WTC11 (cell line): ENCODE data around the gene RACGAP1. TPM values are rescaled to one million over a fixed set of nuclear protein-coding genes. Genes with fewer than 3 reads are reported as not detected.
"Not testable (repeated sequence)": the region's sequence is repeated elsewhere in the genome, so short reads cannot be mapped to it uniquely, and the experiment has no call there.

ENCODE experiments used
- ATAC-seq: fragments of 200-7000 bp; cut with Tn5 transposase; 2 replicates; pipeline ENCODE4 v1.10.0; 2021; ENCODE audit warnings: mild to moderate bottlenecking, moderate library complexity
- CTCF ChIA-PET: fragments of 300-600 bp; sonication (Branson Sonifier 250); formaldehyde crosslinking; loops from one replicate; lab custom pipeline; 2021; ENCODE audit warnings: antibody characterized with exemption; lab: Charles Lee
- POLR2A ChIA-PET: fragments of 350-600 bp; sonication (Branson Sonifier 250); formaldehyde crosslinking; loops from one replicate; lab custom pipeline; 2021; ENCODE audit warnings: antibody characterized with exemption; lab: Charles Lee
- DNase-seq: peaks from one replicate; pipeline ENCODE4 v3.0.0; 2021; ENCODE audit warnings: low spot score
- H3K27ac Mint-ChIP-seq: 2 replicates; pipeline ENCODE4 v1.8.0; 2021; ENCODE audit warnings: mixed read lengths
- H3K27me3 Mint-ChIP-seq: 2 replicates; pipeline ENCODE4 v1.8.0; 2021; ENCODE audit warnings: low read depth, mild to moderate bottlenecking, moderate library complexity, mixed read lengths
- H3K36me3 Mint-ChIP-seq: 2 replicates; pipeline ENCODE4 v1.8.0; 2021; ENCODE audit warnings: mixed read lengths
- H3K4me1 Mint-ChIP-seq: 2 replicates; pipeline ENCODE4 v1.8.0; 2022; ENCODE audit warnings: mixed read lengths
- H3K4me3 Mint-ChIP-seq: 2 replicates; pipeline ENCODE4 v1.8.0; 2021; ENCODE audit warnings: mild to moderate bottlenecking, moderate library complexity, mixed read lengths
- H3K9me3 Mint-ChIP-seq: 2 replicates; pipeline ENCODE4 v1.8.0; 2021; ENCODE audit warnings: mixed read lengths
- ATF6 ChIP-seq: sonication (generic); formaldehyde crosslinking; IDR thresholded peaks from 2 replicates; pipeline ENCODE4 v1.8.1; 2023; ENCODE audit warnings: mild to moderate bottlenecking, missing genetic modification reagents
- CBFB ChIP-seq: sonication (generic); formaldehyde crosslinking; IDR thresholded peaks from 2 replicates; pipeline ENCODE4 v1.8.1; 2022; ENCODE audit warnings: mild to moderate bottlenecking, low read depth, missing genetic modification reagents
- FOXJ3 ChIP-seq: sonication (generic); formaldehyde crosslinking; IDR thresholded peaks from 2 replicates; pipeline ENCODE4 v1.9.0; 2021; ENCODE audit warnings: missing genetic modification reagents, mild to moderate bottlenecking, borderline replicate concordance
- FOXP1 ChIP-seq: sonication (generic); formaldehyde crosslinking; IDR thresholded peaks from 2 replicates; pipeline ENCODE4 v1.8.0; 2022; ENCODE audit warnings: missing genetic modification reagents, mild to moderate bottlenecking, moderate library complexity, borderline replicate concordance
- HMGA2 ChIP-seq: fragments of 250-450 bp; sonication (Bioruptor Pico); IDR thresholded peaks from 2 replicates; pipeline ENCODE4 v1.4.0; 2021; ENCODE audit warnings: mild to moderate bottlenecking, moderate library complexity
- NFE2L1 ChIP-seq: sonication (generic); formaldehyde crosslinking; IDR thresholded peaks from 2 replicates; pipeline ENCODE4 v1.8.1; 2023; ENCODE audit warnings: missing genetic modification reagents
- NFYB ChIP-seq: sonication (generic); formaldehyde crosslinking; conservative IDR thresholded peaks from 2 replicates; pipeline ENCODE4 v1.8.0; 2022; ENCODE audit warnings: low read depth, missing genetic modification reagents
- NR1H2 ChIP-seq: sonication (generic); formaldehyde crosslinking; IDR thresholded peaks from 2 replicates; pipeline ENCODE4 v1.9.0; 2021; ENCODE audit warnings: mild to moderate bottlenecking, moderate library complexity, missing genetic modification reagents
- NR2C2 ChIP-seq: sonication (generic); formaldehyde crosslinking; IDR thresholded peaks from 2 replicates; pipeline ENCODE4 v1.8.0; 2022; ENCODE audit warnings: mild to moderate bottlenecking, missing genetic modification reagents
- NR3C1 ChIP-seq: sonication (generic); formaldehyde crosslinking; conservative IDR thresholded peaks from 2 replicates; pipeline ENCODE4 v1.8.1; 2023; ENCODE audit warnings: low read depth, mild to moderate bottlenecking, missing genetic modification reagents
- PRRX2 ChIP-seq: fragments of 250-450 bp; sonication (Bioruptor Pico); IDR thresholded peaks from 2 replicates; pipeline ENCODE4 v1.8.0; 2021; ENCODE audit warnings: mild to moderate bottlenecking
- RORB ChIP-seq: fragments of 250-450 bp; sonication (Bioruptor Pico); IDR thresholded peaks from 2 replicates; pipeline ENCODE4 v1.9.0; 2021; ENCODE audit warnings: mild to moderate bottlenecking
- SMAD3 ChIP-seq: sonication (generic); formaldehyde crosslinking; IDR thresholded peaks from 2 replicates; pipeline ENCODE4 v1.8.0; 2022; ENCODE audit warnings: missing genetic modification reagents, mild to moderate bottlenecking, borderline replicate concordance
- STAT6 ChIP-seq: sonication (generic); formaldehyde crosslinking; conservative IDR thresholded peaks from 2 replicates; pipeline ENCODE4 v1.8.1; 2023; ENCODE audit warnings: mild to moderate bottlenecking, low read depth, missing genetic modification reagents, moderate library complexity
- TEAD4 ChIP-seq: sonication (generic); formaldehyde crosslinking; IDR thresholded peaks from 2 replicates; pipeline ENCODE4 v1.8.0; 2022; ENCODE audit warnings: mild to moderate bottlenecking, missing genetic modification reagents
- ZBTB21 ChIP-seq: sonication (generic); formaldehyde crosslinking; IDR thresholded peaks from 2 replicates; pipeline ENCODE4 v1.8.1; 2023; ENCODE audit warnings: mild to moderate bottlenecking, missing genetic modification reagents, borderline replicate concordance
- ZNF219 ChIP-seq: sonication (generic); formaldehyde crosslinking; IDR thresholded peaks from 2 replicates; pipeline ENCODE4 v1.8.0; 2023; ENCODE audit warnings: missing genetic modification reagents, mild to moderate bottlenecking, borderline replicate concordance
- ZSCAN18 ChIP-seq: fragments of 250-450 bp; sonication (Bioruptor Pico); IDR thresholded peaks from 2 replicates; pipeline ENCODE4 v2.1.2; 2022; ENCODE audit warnings: mild to moderate bottlenecking, moderate library complexity
- total RNA-seq: library from RNA; stranded (reverse); gene quantifications from 3 replicates; pipeline ENCODE4 v1.2.3, GENCODE V29; 2021
- TF ChIP-seq, protein P1 (sequence below): sonication (generic); formaldehyde crosslinking; conservative IDR thresholded peaks from 2 replicates; pipeline ENCODE4 v1.8.1; 2022; ENCODE audit warnings: mild to moderate bottlenecking, missing genetic modification reagents
- TF ChIP-seq, protein P2 (sequence below): sonication (generic); formaldehyde crosslinking; IDR thresholded peaks from 2 replicates; pipeline ENCODE4 v1.8.0; 2023; ENCODE audit warnings: mild to moderate bottlenecking, missing genetic modification reagents

The RACGAP1 gene
- total RNA-seq, 1 experiment from 2014 or later: 87.7 TPM

- ATAC-seq (peak; percentile 62), DNase-seq (peak; percentile 42)
- Mint-ChIP-seq H3K4me1 (peaks cover 3% of the 10 kb centered on the region), H3K27ac (no peak overlapping the region), H3K27me3 (no peaks in the 10 kb centered on the region; the same call in 1 of the 2 replicates), H3K36me3 (no peaks in the 10 kb centered on the region), H3K9me3 (no peaks in the 10 kb centered on the region), H3K4me3 (peak overlapping the region; percentile 78)
- ChIA-PET POLR2A (interaction anchor here (0.6 to 1.1 kb wide), 2 partner anchors 79 to 364 kb away, joined by 3 read pairs; partner anchors contain the start of gene COX14), CTCF (interaction anchor here (0.7 to 2.9 kb wide), 12 partner anchors 8 to 685 kb away, joined by 3 to 28 read pairs (median 3); partner anchors contain the start of genes SMARCD1 and TMBIM6)
- TF ChIP-seq TEAD4 (CRISPR knock-in tag): no peak
- no peak for TF ChIP-seq NR1H2 (CRISPR knock-in tag)
- TF ChIP-seq, protein P1, sequence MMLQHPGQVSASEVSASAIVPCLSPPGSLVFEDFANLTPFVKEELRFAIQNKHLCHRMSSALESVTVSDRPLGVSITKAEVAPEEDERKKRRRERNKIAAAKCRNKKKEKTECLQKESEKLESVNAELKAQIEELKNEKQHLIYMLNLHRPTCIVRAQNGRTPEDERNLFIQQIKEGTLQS: no peak
- no peak for TF ChIP-seq STAT6 (CRISPR knock-in tag)
- TF ChIP-seq FOXJ3 (CRISPR knock-in tag): no peak
- no peak for TF ChIP-seq SMAD3
- TF ChIP-seq ZNF219: no peak
- no peak for TF ChIP-seq NFYB (CRISPR knock-in tag)
- TF ChIP-seq RORB (CRISPR knock-in tag): no peak
- TF ChIP-seq NFE2L1 (CRISPR knock-in tag): no peak
- no peak for TF ChIP-seq FOXP1 (CRISPR knock-in tag)
- TF ChIP-seq CBFB: no peak
- TF ChIP-seq ZSCAN18 (CRISPR knock-in tag): no peak
- TF ChIP-seq ZBTB21 (CRISPR knock-in tag): no peak
- TF ChIP-seq PRRX2: no peak
- TF ChIP-seq NR3C1 (CRISPR knock-in tag): no peak
- no peak for TF ChIP-seq HMGA2
- TF ChIP-seq NR2C2: no peak
- TF ChIP-seq ATF6 (CRISPR knock-in tag): no peak
- TF ChIP-seq, protein P2, sequence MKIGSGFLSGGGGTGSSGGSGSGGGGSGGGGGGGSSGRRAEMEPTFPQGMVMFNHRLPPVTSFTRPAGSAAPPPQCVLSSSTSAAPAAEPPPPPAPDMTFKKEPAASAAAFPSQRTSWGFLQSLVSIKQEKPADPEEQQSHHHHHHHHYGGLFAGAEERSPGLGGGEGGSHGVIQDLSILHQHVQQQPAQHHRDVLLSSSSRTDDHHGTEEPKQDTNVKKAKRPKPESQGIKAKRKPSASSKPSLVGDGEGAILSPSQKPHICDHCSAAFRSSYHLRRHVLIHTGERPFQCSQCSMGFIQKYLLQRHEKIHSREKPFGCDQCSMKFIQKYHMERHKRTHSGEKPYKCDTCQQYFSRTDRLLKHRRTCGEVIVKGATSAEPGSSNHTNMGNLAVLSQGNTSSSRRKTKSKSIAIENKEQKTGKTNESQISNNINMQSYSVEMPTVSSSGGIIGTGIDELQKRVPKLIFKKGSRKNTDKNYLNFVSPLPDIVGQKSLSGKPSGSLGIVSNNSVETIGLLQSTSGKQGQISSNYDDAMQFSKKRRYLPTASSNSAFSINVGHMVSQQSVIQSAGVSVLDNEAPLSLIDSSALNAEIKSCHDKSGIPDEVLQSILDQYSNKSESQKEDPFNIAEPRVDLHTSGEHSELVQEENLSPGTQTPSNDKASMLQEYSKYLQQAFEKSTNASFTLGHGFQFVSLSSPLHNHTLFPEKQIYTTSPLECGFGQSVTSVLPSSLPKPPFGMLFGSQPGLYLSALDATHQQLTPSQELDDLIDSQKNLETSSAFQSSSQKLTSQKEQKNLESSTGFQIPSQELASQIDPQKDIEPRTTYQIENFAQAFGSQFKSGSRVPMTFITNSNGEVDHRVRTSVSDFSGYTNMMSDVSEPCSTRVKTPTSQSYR (CRISPR knock-in tag): no peak
These were observed 7.2 kb upstream of the RACGAP1 start for GRCh38 chr12:50032515-50032853.

GRCh38 chr12:50030449-50030848 is 5.2 kb upstream of the RACGAP1 start:
- not testable (repeated sequence) for H3K36me3 Mint-ChIP-seq, ATAC-seq, H3K9me3 Mint-ChIP-seq, H3K4me3 Mint-ChIP-seq, DNase-seq, H3K4me1 Mint-ChIP-seq, H3K27me3 Mint-ChIP-seq, H3K27ac Mint-ChIP-seq
- CTCF ChIA-PET: interaction anchor here (1.1 to 2.6 kb wide), 6 partner anchors 9 to 85 kb away, joined by 3 to 20 read pairs (median 8); no protein-coding TSS in a partner anchor
- POLR2A ChIA-PET: interaction anchor here (1.2 kb wide), 1 partner anchor 20 kb away, joined by 3 read pairs; no protein-coding TSS in a partner anchor
